Activated B cell treated with CpG ODN at 0.5 μM for 24 hours (primary cell): ENCODE results near the gene BDNF. TPM values are rescaled to one million over a fixed set of nuclear protein-coding genes. Genes with fewer than 3 reads are reported as not detected.

Experiments used
- ATAC-seq: fragments of 200-7000 bp; cut with Tn5 transposase; one replicate; pipeline ENCODE4 v1.10.0; 2021; ENCODE audit warnings: low read depth, mild to moderate bottlenecking, moderate library complexity
- CTCF ChIA-PET: fragments of 350-600 bp; sonication (Branson Sonifier 250); formaldehyde crosslinking; loops from one replicate; lab custom pipeline; 2021; ENCODE audit warnings: antibody characterized with exemption; lab: Charles Lee
- POLR2A ChIA-PET: fragments of 350-600 bp; sonication (Branson Sonifier 250); formaldehyde crosslinking; loops from one replicate; lab custom pipeline; 2021; ENCODE audit warnings: antibody characterized with exemption; lab: Charles Lee
- DNase-seq: peaks from one replicate; pipeline ENCODE4 v3.0.0; 2022
- H3K27ac Mint-ChIP-seq: one replicate; pipeline ENCODE4 v1.8.0; 2020; ENCODE audit warnings: mixed read lengths
- H3K27me3 Mint-ChIP-seq: one replicate; pipeline ENCODE4 v1.8.0; 2021; ENCODE audit warnings: mixed read lengths
- H3K36me3 Mint-ChIP-seq: one replicate; pipeline ENCODE4 v1.8.0; 2021; ENCODE audit warnings: low read depth, mixed read lengths
- H3K4me1 Mint-ChIP-seq: one replicate; pipeline ENCODE4 v1.8.0; 2021; ENCODE audit warnings: mixed read lengths
- H3K4me3 Mint-ChIP-seq: one replicate; pipeline ENCODE4 v1.8.0; 2020; ENCODE audit warnings: mild to moderate bottlenecking, mixed read lengths
- H3K9me3 Mint-ChIP-seq: one replicate; pipeline ENCODE4 v1.8.0; 2020; ENCODE audit warnings: mixed read lengths
- intact Hi-C: fragments of 100-400 bp; cut with micrococcal nuclease; formaldehyde crosslinking; loops from one replicate; pipeline ENCODE4 v1.15.1; 2024
- total RNA-seq: library from RNA; stranded (reverse); gene quantifications from 2 replicates; pipeline ENCODE4 v1.2.3, GENCODE V29; 2022
- TF ChIP-seq, protein P1 (sequence below): fragments of 200-600 bp; IDR thresholded peaks from one replicate; pipeline ENCODE4 v1.8.0; 2022; ENCODE audit warnings: antibody characterized with exemption, mild to moderate bottlenecking

BDNF gene
- total RNA-seq, 1 donor from 2014 or later, result not detected

DNA sequence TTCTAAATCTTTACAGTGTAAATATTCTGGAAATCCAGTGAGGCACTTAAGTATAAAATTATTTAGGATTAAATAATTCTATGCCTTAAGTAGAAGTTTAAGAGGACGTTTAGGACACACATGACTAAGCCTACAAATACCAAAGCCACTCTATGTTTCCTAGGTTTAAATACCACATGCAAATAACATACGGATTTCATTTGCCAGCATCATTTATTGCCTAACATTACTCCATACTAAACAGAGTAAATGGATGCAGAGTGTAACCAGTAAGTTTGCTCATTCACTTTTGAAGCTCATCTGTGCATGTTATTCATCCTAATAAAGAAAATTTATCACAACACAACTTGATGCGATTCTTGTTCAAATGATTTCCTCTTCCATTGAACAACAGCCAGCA lies 4.1 kb downstream of the BDNF start:
- ChIA-PET CTCF (interaction anchor here (1.3 kb wide), 1 partner anchor 834 kb away, joined by 5 read pairs; no protein-coding TSS in a partner anchor), POLR2A (no interaction called here)
- Mint-ChIP-seq H3K27ac (no peak overlapping the region), H3K9me3 (no peaks in the 10 kb centered on the region), H3K36me3 (no peaks in the 10 kb centered on the region), H3K4me3 (no peak overlapping the region), H3K4me1 (peaks cover 20% of the 10 kb centered on the region), H3K27me3 (peaks cover 36% of the 10 kb centered on the region)
- ATAC-seq (no peak), DNase-seq (no peak)
- intact Hi-C loops, result loop anchor here (5.0 kb wide), 1 partner anchor 1636 kb away; no protein-coding TSS in a partner anchor
- TF ChIP-seq, protein P1, sequence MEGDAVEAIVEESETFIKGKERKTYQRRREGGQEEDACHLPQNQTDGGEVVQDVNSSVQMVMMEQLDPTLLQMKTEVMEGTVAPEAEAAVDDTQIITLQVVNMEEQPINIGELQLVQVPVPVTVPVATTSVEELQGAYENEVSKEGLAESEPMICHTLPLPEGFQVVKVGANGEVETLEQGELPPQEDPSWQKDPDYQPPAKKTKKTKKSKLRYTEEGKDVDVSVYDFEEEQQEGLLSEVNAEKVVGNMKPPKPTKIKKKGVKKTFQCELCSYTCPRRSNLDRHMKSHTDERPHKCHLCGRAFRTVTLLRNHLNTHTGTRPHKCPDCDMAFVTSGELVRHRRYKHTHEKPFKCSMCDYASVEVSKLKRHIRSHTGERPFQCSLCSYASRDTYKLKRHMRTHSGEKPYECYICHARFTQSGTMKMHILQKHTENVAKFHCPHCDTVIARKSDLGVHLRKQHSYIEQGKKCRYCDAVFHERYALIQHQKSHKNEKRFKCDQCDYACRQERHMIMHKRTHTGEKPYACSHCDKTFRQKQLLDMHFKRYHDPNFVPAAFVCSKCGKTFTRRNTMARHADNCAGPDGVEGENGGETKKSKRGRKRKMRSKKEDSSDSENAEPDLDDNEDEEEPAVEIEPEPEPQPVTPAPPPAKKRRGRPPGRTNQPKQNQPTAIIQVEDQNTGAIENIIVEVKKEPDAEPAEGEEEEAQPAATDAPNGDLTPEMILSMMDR, result no peak

DNA sequence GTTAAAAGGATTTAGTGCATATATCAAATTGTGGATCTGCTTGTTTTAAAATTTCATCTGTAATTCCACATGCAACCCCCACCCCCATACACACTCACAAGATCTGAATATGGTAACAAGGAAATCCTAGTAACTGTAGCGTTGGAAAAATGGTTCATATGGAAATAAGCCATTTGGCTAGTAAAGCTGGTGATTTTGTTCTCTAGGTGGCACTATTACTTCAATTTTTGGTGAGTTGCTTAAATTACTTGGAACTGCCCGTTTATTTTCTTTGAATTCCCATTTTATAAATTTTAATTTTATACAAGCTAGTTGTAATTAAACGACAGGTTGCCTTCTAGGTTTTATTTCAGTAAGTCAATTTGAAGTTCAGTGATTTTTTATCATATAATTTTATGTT lies 5.3 kb downstream of the BDNF start:
- no peaks in the 10 kb centered on the region for H3K36me3 Mint-ChIP-seq
- H3K4me3 Mint-ChIP-seq, result no peak overlapping the region
- DNase-seq (no peak), ATAC-seq (no peak)
- H3K27ac Mint-ChIP-seq, result no peak overlapping the region
- CTCF ChIA-PET, result interaction anchor here (1.3 kb wide), 1 partner anchor 835 kb away, joined by 5 read pairs; no protein-coding TSS in a partner anchor
- TF ChIP-seq, protein P1, result no peak
- intact Hi-C loops, result loop anchor here (5.0 kb wide), 1 partner anchor 1637 kb away; no protein-coding TSS in a partner anchor
- POLR2A ChIA-PET, result no interaction called here
- no peaks in the 10 kb centered on the region for H3K9me3 Mint-ChIP-seq
- peaks cover 15% of the 10 kb centered on the region for H3K4me1 Mint-ChIP-seq
- H3K27me3 Mint-ChIP-seq, result peaks cover 33% of the 10 kb centered on the region

DNA sequence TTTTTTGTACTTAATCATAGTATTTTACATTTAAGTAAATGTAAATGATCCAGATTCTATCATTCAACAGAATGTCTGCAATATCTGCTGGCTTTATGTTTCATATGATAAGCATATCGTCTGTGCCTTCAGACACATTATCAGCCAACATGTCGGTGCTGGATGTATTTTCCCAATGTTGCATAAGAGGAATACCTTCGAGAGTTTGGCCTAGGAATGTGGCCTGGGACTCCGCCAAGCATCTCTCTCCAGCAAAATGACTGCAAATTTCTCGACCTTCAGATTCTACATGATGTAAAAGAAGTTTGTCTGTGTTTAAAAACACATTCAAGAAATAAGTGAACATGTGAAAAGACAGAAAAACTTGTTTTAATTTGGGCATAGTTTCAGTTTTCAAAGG lies 6.9 kb downstream of the BDNF start:
- H3K4me1 Mint-ChIP-seq, result no peaks in the 10 kb centered on the region
- H3K4me3 Mint-ChIP-seq, result no peak overlapping the region
- no peak for ATAC-seq
- POLR2A ChIA-PET, result no interaction called here
- no peak for DNase-seq
- CTCF ChIA-PET, result no interaction called here
- no peak overlapping the region for H3K27ac Mint-ChIP-seq
- intact Hi-C loops, result no loop called here
- no peaks in the 10 kb centered on the region for H3K36me3 Mint-ChIP-seq
- TF ChIP-seq, protein P1, result no peak
- peaks cover 19% of the 10 kb centered on the region for H3K27me3 Mint-ChIP-seq
- no peaks in the 10 kb centered on the region for H3K9me3 Mint-ChIP-seq

DNA sequence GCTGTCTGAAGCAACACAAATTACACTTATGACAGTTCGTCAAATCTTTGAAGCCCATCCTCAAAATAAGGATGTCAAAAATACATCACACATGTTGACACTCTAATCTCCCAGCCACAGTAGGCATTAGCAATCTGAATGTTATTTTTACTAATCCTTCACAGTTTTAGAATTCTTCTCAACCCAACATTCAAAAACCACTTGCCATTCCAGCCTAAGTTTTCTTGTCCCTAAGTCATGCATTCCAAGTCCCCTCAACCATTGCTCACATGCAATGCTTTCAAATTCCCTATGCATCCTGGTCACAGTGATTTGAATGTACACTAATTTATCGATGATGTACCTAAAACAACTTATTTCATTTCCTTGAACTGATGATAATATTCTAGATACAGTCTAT lies 7.5 kb downstream of the BDNF start:
- H3K36me3 Mint-ChIP-seq, result no peaks in the 10 kb centered on the region
- ATAC-seq, result no peak
- CTCF ChIA-PET, result no interaction called here

DNA sequence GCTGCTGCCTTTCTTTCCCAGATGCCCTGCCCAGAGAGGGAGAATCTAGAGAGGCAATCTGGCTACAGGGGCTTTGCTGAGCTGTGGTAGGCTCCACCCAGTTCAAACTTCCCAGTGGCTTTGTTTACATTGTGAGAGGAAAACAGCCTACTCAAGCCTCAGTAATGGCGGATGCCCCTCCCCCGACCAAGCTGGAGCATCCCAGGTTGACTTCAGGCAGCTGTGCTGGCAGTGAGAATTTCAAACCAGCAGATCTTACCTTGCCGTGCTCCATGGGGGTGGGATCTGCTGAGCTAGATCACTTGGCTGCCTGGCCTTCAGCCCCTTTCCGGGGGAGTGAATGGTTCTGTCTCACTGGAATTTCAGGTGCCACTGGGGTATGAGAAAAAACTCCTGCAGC lies 12.2 kb downstream of the BDNF start:
- TF ChIP-seq, protein P1, result no peak
- Mint-ChIP-seq H3K4me1 (no peaks in the 10 kb centered on the region), H3K9me3 (no peaks in the 10 kb centered on the region), H3K27me3 (peaks cover 5% of the 10 kb centered on the region), H3K27ac (no peak overlapping the region), H3K4me3 (no peak overlapping the region), H3K36me3 (no peaks in the 10 kb centered on the region)
- POLR2A ChIA-PET, result no interaction called here
- CTCF ChIA-PET, result no interaction called here
- DNase-seq (no peak), ATAC-seq (no peak)
- intact Hi-C loops, result no loop called here

More for the DNA sequence above, 7.5 kb downstream of the BDNF start:
- no peak for DNase-seq
- no peak overlapping the region for H3K4me3 Mint-ChIP-seq
- intact Hi-C loops, result no loop called here
- H3K27me3 Mint-ChIP-seq, result peaks cover 17% of the 10 kb centered on the region
- TF ChIP-seq, protein P1, result no peak
- H3K9me3 Mint-ChIP-seq, result no peaks in the 10 kb centered on the region
- no peak overlapping the region for H3K27ac Mint-ChIP-seq
- POLR2A ChIA-PET, result no interaction called here
- no peaks in the 10 kb centered on the region for H3K4me1 Mint-ChIP-seq
